HG03565 (cell line): ENCODE measurements around the gene TUT4.
A peak's percentile ranks its signal among the peaks of the same experiment; 100 is the strongest.

ENCODE experiments used
- ATAC-seq: cut with Tn5 transposase; IDR thresholded peaks from one replicate; pipeline ENCODE4 v1.9.1; 2021; ENCODE audit warnings: mild to moderate bottlenecking, moderate library complexity; ENCODE audit not compliant: unreplicated experiment

Gene TUT4

DNA sequence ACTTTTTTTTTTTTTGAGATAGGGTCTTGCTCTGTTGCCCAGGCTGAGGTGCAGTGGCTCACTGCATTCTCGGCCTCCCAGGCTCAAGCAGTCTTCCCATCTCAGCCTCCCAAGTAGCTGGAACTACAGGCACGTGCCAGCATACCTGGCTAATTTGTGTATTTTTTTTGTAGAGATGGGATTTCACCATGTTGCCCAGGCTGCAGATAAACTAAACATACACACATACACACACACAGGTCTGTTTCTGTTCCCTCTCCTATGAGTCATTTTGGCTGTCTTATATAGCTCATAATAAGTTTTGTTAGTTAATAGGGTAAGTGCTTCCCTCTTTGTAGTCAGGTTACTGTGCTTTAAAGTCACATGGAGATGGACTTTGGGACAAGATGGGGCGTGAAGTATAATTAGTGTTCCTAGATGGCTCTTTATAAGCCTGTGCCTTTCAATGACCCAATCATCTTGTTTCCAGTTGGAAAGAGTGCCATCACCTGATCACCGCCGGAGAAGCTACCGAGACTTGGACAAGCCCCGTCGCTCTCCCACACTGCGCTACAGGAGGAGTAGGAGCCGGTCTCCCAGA, 139.4 kb downstream of the TUT4 start:
- ATAC-seq: no peak

DNA sequence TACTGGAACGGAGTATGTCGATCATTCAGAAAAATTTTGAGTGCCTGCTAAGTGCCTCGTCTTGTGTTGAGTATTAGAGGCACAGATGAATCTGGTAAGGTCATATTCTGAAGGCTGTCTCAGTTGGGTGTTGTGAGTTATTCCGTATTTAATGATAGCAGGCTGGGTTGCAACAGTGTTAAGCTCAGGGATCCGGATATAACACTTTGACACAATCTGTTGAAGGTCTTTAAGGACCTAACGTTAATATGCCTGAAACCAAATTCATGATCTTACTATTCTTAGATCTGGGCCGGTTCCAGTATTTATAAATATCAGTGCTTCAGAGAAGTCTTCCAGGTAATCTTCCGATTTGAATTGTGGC, 147.9 kb downstream of the TUT4 start:
- ATAC-seq: no peak

DNA sequence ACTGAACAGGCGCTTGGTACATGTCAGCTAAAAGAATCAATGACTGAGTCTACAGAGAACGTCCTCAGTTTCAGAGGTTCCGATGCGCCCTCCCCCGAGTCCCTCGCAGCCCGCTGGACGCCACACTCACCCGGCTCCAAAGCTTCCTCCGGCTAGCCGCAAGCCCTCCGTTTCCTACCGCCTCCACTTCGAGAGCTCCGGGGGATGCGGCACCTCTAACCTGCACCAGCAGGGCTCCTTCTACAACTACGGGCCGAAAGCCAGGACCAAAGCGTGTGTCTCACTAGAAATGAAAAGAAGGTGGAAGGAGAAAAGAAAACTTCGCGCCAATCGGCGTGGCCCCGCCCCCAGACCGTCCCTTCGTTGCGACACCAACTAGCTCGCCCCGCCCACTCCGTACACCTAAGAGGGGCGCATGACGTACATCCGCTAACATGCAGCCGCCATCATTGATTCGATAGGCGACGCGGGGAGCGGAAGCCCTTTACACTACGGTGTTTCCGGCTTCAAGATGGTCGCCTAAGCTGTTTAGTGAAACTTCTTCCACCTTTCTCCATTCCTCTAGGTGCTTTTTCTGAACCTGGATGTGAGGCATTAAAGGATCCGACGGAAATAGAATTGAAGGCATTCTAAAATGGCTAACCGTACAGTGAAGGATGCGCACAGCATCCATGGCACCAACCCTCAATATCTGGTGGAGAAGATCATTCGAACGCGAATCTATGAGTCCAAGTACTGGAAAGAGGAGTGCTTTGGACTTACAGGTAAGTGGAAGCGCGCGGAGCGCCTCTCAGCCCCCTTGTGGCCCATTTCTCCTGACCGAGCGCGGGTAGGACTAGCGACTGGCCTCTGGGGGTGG, 148.5 kb downstream of the TUT4 start, which contains the start of the genes ORC1 and PRPF38A:
ORC1 (minus strand) TSS at position 308 of the 859 bp plus-strand sequence. CDS start 2,200 bp downstream, outside the sequence.
PRPF38A (plus strand) TSS at position 487 of the 859 bp plus-strand sequence; CDS start at position 635, 148 bp downstream.
- peak; percentile 81 for ATAC-seq

DNA sequence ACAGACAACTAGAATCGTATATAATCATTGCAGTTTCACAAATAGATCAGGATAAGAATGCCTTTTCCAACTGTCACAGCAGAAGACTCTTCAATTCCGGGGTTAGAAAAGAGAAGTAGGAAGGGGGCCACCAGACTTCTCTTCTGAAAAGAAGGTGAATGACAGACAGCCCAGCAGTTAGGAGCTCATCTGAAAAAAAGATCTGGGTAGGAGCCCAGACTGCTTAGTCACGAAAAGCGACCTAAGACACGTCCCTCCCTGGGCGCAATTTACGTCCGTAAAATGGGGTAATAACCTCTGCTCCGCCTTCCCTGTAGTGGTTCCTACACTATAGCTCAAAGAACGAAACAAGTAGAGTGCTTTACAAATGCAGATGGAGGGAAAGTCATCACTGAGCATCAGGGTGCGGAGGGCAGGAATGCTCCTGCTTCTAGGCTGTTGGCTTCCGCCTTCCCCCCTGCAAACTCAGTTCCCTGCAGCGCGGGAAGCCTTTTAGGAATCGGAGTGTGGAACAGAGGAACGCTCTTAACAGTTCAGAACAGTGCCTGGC, 149.3 kb downstream of the TUT4 start:
- ATAC-seq: peak; percentile 25

DNA sequence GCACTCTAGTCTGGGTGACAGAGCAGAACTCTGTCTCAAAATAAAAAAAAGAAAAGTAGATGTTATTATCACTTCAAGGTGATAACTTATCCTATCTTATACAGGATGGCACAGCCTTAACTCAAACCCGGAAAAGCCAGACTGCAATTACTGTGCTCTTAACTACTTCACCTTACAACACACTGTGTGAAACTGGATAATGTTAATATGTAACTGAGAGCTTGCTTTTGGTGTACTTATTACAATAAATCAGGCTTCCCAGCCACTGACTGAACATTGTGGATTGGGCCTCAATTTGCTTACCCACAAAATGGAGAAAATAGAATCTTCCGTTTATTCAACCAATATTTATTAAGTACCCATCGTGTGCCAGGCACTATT, 150.0 kb downstream of the TUT4 start:
- no peak for ATAC-seq

DNA sequence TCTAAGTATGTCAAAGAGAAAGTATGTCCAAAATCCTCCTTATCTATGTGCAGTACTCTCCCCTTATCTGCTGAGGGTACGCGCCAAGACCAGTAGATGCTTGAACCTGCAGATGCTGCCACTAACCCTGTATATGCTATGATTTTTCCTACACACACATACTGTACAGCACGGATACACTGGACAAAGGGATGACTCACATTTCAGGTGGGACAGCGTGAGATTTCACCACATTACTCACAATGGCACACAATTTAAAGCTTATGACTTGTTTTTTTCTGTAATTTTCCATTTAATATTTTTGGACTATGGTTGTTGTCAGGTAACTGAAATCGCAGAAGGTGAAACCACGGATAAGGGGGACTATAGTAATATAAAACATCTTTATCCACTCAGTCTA, 152.8 kb downstream of the TUT4 start:
- ATAC-seq: no peak

DNA sequence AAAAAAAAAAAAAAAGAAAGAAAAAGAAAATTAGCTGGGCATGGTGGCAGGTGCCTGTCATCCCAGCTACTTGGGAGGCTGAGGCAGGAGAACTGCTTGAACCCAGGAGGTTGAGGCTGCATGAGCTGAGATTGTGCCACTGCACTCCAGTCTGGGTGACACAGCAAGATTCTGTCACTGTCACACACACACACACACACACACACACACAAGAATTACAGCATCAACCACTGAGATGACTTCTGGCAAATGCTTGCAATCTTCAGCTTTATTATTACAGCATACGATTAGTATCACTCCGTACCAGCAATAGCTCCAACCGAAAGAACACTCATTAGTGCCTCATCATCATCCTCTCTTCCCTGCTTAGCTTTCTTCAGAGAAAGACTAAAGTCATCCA, 153.3 kb downstream of the TUT4 start:
- no peak for ATAC-seq

DNA sequence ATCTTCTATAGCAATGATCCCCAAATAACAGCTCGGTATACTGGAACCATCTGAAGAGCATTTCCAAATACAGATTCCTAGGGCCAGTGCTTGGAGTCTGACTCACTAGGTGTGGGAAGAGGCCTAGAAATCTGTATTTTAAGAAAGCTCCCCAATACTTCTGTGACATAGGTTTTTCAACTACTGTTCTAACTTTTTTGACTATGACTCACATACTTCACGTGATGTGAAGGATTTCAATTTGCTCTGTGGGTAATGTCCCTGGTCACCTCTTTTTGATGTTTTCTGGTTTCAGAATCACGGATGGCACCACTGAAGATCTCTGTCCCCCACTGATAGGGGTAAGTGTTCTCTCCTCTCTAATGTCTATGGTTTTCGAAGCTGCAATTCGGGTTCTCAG, 159.7 kb downstream of the TUT4 start:
- no peak for ATAC-seq

DNA sequence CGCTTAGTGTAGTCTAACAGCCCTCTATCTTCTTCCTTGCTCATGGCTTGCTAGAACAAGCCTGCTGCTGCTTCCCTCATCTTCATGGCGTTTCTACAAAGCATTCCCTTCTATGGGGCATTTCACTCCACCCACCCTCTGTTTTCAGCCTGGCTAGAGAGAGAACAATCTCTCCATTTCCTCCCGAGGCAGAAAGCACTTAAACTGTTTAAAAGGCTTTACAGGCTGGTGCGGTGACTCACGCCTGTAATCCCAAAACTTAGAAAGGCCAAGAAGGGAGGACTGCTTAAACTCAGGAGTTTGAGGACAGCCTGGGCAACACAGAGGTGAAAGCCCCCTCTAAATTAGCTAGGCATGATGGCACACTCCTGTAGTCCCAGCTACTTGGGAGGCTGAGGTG, 166.4 kb downstream of the TUT4 start:
- no peak for ATAC-seq

DNA sequence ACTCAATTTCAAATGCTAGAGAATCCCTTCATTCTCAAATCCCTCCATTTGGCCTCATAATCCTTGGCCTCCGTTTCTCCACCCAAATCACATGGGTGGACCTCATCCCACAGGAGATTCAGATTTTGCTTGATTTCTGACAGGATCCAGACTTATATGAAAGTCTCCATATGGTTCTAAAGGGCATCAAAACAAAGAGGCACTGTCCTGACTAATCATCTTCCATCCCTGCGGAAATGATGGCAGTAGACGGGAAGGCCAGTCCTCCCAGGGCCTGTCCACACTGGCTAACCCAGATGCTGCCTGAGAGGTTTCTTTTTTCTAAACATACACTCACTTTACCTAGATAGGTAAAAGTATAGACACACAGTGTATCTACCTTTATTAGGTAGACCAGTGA, 167.5 kb downstream of the TUT4 start:
- ATAC-seq: no peak
